GM12892 (cell line): Measurements from ENCODE around the gene PDCD1.
A peak's percentile ranks its signal among the peaks of the same experiment; 100 is the strongest.
"Not testable (repeated sequence)": the region's sequence is repeated elsewhere in the genome, so short reads cannot be mapped to it uniquely, and the experiment has no call there.

Experiments used
- DNase-seq: peaks from one replicate; pipeline ENCODE4 v3.0.0; 2011; ENCODE audit not compliant: insufficient read length
- FAIRE-seq: peaks from 2 replicates; lab custom pipeline; 2011; peaks lifted over from hg19 to GRCh38; lab: Jason Lieb, UNC
- POLR2A ChIP-seq: IDR thresholded peaks from 2 replicates; pipeline ENCODE4 v1.6.1; 2011; ENCODE audit warnings: low read depth, low read length, control low read depth
- POLR2AphosphoS5 ChIP-seq: IDR thresholded peaks from 2 replicates; pipeline ENCODE4 v1.6.1; 2011; ENCODE audit warnings: low read depth, low read length, control low read depth
- TAF1 ChIP-seq: IDR thresholded peaks from 2 replicates; pipeline ENCODE4 v1.6.1; 2011; ENCODE audit warnings: low read depth, mild to moderate bottlenecking, control low read depth, low read length, borderline replicate concordance

Gene PDCD1

DNA sequence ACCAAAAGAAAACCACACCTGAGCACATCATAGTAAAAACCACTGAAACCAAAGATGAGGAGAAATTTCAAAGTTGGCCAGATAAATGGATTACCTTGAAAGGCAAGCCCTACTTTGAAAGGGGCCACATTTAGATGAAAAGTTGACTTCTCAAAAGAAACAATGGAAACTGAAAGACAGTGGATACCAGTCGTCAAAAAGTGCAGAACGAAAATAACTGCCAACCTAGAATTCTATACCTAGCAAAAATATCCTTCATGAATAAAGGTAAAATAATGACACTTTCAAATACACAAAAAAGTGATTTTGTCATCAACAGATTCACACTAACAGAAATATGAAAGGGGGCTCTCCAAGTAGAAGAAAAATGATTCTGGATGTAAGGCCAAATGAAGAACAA, 31.3 kb downstream of the PDCD1 start:
- no peak for DNase-seq
- no peak for FAIRE-seq
- no peak for TF ChIP-seq POLR2AphosphoS5
- no peak for TF ChIP-seq POLR2A
- TF ChIP-seq TAF1: no peak

DNA sequence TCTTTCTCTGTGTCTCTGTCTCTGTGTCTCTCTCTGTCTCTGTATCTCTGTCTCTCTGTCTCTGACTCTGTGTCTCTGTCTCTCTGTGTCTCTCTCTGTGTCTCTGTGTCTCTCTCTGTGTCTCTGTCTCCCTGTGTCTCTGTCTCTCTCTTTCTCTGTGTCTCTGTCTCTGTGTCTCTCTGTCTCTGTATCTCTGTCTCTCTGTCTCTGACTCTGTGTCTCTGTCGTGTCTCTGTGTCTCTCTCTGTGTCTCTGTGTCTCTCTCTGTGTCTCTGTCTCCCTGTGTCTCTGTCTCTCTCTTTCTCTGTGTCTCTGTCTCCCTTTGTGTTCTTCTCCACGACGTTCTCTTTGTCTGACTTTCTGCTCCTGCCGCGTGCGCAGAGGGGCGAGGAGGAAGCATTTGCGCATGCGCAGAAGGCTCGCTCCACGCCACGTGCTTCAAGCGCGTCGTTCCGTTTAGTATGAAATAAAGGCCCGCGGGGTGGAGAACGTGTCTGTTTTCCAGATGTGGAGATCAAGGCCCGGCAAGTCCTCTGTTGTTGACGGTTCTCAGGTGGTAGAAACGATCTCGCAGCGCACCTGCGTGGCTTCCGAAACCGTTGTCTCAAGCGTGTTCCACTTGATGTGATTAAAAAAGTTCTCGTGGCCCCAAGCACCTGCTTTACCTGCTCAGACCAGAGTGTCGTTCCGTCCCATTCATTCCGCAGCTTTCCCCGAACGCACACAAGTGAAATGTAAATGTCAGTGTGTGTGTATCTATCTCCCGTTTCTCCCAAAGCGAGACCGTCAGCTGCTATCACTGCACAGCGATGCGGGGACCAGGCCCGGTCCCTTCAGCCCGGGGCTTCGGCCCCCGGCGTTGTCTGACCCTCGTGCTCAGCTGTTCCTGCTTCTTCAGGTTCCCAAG, 34.9 kb downstream of the PDCD1 start:
- DNase-seq, FAIRE-seq: not testable (repeated sequence)

DNA sequence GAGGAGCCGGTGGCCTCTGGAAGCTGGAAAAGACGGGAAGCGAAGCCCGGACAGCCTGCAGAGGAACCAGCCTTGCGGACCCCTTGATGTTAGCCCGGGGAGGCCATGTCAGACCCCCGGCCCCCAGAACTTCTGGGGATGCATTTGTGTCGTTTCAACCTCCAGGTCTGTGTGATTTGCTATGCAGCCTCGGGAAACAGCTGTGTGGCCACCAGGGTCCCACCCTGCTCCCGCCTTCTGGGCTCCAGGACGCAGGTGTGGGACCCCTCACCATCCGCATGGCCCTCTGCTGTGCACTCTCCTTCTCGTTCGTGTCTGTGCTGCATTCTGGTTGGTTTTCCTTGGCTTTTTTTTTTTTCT, 36.5 kb downstream of the PDCD1 start:
- FAIRE-seq: no peak

DNA sequence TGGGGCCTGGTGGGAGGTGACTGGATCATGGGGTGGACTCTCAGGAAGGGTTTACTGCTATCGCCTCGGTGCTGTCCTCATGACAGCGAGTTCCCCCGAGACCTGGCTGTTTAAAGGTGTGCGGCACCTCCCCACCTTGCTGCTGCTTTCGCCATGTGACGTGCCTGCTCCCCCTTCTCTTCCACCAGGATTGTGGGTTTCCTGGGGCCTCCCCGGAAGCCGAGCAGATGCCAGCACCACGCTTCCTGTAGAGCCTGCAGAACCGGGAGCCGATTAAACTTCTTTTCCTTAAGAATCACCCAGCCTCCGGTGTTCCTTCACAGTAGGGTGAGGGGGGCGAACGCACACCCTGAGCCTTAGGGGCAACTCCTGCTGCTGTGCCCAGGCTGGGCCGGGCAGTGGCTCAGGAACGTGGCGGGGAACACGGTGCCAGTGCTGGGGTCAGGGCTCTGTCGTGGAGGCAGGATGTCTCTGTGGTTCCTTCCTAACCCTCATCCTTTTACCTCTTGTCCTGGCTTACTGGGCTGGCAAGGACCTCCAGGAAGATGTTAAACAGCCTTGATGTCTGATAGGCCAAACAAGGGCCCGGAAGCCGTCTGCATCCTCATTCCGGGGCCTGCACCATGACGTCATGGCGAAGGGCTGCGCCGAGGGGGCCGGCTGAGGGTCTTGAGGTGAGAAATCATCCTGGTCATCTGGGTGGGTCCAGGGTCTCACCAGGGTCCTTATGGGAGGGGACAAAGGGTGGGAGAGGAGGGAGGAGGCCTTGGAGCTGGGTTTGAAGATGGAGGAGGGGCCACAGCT, 37.0 kb downstream of the PDCD1 start:
- no peak for TF ChIP-seq POLR2AphosphoS5
- no peak for TF ChIP-seq TAF1
- TF ChIP-seq POLR2A: no peak
- no peak for DNase-seq
- no peak for FAIRE-seq

More for the DNA sequence above, 36.5 kb downstream of the PDCD1 start:
- peak; percentile 19 for DNase-seq
- TF ChIP-seq TAF1: no peak
- no peak for TF ChIP-seq POLR2A
- no peak for TF ChIP-seq POLR2AphosphoS5

DNA sequence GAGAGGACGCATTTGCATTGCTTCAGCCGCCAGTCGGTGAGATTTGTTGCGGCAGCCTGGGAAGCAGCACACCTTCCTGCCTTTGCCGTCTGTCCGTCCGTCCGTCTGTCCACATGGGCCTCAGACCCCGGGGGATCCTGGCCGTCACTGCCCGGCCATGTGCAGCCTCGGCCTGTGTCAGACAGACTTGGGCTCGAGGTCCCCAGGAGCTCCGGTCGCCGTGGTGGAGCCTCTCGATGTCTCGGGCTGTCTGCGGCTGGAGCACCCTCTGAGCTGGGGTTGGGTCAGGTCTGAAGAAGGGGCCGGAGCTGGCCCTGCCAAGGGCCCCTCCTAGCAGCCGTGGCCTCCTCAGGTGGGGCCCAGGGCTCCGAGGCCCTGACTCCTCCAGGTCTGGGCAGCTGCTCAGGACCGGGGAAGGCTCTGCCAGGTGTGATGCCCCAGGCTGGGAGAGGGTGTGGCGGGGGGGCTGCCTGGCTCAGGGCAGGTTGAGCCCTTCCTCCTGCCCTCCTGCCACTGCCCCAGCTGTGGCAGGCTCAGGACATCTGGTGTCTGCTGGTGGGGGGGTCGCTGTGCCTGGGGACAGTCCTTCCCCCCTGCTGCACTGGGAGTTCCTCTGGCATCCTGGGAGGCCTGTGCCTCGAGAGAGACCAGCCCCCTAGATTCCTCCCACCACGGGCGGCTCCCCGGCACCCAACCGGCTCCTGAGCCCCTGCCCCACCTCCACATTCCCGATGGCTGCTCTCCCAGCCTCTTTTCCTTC, 37.9 kb downstream of the PDCD1 start:
- DNase-seq (no peak), FAIRE-seq (no peak)
- TF ChIP-seq TAF1 (no peak), POLR2A (no peak), POLR2AphosphoS5 (no peak)

DNA sequence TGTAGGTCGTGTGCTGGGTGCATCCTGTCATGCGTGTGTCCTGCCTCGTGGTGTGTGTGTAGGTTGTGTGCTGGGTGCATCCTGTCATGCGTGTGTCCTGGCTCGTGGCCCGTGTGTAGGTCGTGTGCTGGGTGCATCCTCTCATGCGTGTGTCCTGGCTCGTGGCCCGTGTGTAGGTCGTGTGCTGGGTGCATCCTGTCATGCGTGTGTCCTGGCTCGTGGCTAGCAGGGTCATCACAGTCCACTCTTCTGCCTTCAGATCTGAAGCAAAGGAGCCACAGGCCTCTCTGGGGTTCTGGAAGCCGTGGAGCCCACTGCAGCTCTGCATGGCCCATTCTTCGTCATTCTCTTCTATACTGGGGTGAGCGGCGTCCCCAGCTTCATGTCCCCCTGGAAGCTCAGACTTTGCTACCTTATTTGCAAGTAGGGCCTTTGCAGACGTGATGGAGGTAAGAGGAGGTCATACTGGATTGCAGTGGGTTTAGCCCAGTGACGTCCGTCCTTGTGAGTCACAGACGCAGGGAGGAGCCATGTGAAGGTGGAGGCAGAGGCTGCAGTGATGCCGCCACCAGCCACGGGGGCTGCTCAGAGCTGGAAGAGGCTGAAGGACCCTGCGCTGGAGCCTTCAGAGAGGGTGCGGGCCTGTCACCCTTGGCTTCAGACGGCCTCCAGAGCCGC, 38.6 kb downstream of the PDCD1 start:
- not testable (repeated sequence) for FAIRE-seq, DNase-seq

DNA sequence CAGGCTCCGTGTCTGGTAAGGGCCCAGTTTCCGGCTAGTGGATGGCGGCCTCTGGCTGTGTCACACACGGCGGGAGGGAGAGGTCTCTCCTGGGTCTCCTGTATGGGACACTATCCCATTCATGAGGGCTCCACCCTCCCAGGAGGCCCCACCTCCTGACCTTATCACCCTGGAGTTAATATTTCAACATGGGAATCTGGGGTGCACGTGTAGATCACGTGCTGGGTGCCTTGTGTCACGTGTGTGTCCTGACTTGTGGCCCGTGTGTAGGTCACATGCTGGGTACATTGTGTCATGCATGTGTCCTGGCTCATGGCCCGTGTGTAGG, 39.8 kb downstream of the PDCD1 start:
- no peak for FAIRE-seq
- no peak for TF ChIP-seq POLR2AphosphoS5
- no peak for TF ChIP-seq POLR2A
- no peak for TF ChIP-seq TAF1
- no peak for DNase-seq

DNA sequence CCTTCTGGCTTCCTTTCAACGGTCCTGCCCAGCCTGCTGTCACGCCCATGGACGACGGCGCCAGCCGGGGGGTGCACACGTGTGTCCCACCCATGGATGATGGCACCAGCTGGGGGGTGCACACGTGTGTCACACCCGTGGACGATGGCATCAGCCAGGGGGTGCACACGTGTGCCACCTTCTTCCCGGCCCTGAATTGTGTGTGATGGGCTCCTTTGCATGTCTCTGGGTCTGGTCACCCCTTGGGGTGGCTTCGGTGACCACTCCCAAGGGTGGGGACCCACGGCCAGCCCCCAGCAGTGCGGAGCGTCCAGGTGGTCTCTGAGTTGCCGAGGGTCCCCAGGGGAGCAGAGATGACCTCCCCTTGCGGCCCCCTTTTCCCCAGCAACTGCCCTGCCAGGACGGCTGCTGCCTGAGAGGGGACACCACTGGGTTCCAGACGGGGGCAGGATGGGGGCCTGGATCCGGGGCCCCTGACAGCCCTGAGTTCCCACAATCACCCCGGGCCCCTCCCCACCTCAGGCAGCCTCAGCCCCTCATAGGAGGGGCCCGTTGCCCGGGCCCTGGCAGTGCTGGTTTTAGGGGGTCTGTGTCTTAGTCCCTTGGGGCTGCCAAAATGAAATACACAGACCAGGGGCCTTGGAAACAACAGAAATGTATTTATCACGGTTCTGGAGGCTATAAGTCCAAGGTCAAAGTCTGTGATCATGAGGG, 40.3 kb downstream of the PDCD1 start:
- DNase-seq: no peak
- no peak for FAIRE-seq
- TF ChIP-seq POLR2AphosphoS5 (no peak), POLR2A (no peak), TAF1 (no peak)

DNA sequence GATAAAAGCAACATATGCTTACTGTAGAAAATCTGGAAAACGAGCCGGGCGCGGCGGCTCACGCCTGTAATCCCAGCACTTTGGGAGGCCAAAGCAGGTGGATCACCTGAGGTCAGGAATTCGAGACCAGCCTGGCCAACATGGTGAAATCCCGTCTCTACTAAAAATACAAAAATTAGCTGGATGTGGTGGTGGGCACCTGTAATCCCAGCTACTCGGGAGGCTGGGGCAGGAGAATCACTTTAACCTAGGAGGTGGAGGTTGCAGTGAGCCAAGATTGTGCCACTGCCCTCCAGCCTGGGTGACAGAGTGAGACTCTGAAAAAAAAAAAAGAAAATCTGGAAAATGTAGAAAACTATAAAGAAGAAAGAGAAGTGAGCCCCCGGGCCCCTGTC, 40.9 kb downstream of the PDCD1 start:
- not testable (repeated sequence) for FAIRE-seq, DNase-seq

DNA sequence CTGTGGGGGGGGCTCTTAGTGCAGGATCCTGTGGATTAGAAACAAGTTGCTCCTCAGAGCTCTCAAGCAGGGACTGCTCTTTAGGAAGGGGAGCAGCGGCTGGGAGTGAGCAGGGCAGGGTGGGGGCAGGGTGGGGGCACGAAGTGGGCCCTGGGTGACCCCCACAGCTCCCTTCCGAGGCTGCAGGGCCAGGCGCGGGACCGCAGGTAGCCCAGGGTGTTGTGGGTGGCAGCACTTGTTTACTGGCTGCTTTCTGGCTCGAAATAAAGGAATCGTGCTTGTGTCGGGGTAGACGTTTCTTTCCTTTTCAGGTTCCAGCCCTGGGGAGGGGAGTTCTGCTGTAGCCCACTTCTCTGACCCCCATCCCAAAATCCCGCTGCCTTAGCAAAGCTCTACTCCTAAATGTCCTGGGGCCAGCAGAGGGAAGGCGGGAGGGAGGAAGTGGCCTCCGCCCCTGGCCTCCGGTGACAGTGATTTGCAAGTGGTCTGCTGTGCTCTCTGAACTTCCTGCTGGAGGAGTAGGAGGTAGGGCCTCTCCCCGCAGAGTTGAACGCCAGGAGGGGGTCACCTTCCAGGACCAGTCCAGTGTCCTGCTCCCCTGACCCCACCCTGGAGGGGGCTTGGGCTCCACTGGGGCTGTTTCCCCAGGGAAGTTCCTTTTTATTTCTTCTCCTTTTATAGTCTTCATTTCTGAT, 41.4 kb downstream of the PDCD1 start:
- TF ChIP-seq POLR2AphosphoS5: no peak
- no peak for TF ChIP-seq POLR2A
- no peak for TF ChIP-seq TAF1
- FAIRE-seq (peak; percentile 81), DNase-seq (no peak)
